Activated CD4-positive, alpha-beta T cell treated with anti-CD3 and anti-CD28 coated beads, Interleukin-2, Interleukin-6, amounts not matched to agents 100 ng/mL and 50 ng/mL, durations not matched to agents 16 hours and 8 hours (primary cell): ENCODE measurements around the gene SLC8B1.
"Not testable (repeated sequence)": the region's sequence is repeated elsewhere in the genome, so short reads cannot be mapped to it uniquely, and the experiment has no call there.

Experiments
- DNase-seq: peaks from one replicate; pipeline ENCODE4 v3.0.0-alpha.2; 2020

The SLC8B1 gene

DNA sequence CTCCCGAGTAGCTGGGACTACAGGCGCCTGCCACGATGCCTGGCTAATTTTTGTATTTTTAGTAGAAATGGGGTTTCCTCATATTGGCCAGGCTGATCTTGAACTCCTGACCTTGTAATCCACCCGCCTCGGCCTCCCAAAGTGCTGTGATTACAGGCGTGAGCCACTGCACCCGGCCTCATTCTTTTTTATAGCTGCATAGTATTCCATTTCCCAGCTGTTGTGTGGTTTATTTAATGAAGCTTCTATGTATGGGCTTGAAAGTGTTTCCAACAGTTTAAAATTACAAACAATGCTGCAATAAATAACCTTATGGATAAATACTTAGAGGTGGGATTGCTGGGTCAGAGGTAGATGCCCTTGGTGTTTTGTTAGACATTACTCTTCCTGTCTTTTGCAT lies 19.3 kb upstream of the SLC8B1 start:
- not testable (repeated sequence) for DNase-seq

DNA sequence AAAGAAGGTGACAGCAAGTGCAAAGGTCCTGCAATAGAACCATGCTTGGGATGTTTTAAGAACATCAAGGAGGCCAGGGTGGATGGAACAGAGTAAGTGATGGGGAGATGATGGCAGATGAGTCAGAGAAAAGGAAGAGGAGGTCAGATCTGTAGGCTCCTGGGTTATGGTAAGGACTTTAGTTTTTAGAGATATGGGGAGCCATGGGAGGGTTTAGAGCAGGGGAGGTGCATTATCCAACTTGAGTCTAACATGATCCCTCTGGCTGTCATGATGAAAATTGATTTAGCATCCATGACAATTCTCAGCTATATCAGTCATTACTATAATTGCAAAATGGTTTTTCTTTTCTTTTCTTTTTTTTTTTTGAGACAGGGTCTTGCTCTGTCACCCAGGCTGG lies 16.2 kb upstream of the SLC8B1 start:
- DNase-seq: no peak

DNA sequence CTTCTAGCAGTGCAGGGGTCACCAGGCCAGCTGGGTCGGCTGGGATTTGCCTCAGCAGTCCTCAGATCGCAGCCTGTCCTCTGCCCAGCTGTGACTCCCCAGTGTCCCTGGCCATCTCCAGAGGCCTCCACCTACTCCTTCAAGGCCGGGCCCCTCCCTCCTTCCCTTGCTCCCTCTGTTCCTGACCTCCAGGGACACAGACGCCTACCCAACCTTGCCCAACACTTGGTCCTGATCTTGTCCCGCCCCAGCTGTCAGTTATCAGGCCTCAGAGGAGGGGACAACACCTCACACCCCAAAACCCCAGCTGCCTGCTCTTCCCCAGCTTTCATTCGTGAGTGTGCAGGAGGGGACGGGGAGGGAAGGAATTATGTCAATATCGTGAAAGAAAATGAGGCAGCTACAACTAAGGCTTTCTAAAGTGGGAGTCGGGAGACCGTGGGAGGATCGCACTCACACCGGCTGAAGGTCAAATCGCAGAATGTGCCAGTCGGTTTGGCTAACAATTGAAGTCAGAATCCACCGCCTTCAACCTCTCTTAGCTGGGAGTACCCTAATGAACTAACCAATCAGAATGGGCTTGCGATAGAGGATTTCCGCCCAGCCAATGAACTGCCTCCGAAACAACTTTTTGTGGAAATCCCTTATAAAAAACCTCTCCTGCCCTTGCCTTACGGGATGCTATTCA lies 14.1 kb upstream of the SLC8B1 start:
- DNase-seq: no peak

DNA sequence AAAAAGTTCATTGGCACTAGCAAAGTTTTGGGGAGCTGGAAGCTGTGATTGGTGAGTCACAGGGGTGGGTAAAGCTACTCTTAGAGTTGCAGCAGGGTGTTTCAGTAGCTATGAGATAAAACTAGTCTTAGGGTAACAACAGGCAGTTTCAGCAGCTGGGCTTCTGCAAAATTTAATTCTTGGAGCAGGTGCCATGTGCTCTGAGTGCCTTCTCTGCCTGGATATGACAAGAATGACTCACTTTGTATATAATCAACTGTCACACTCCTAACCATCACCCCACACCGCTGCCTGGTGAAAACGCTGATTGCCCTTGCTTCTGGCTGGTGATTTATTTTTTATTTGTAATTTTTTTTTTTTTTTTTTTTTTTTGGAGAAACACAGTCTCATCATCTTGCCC lies 13.0 kb upstream of the SLC8B1 start:
- DNase-seq: no peak

DNA sequence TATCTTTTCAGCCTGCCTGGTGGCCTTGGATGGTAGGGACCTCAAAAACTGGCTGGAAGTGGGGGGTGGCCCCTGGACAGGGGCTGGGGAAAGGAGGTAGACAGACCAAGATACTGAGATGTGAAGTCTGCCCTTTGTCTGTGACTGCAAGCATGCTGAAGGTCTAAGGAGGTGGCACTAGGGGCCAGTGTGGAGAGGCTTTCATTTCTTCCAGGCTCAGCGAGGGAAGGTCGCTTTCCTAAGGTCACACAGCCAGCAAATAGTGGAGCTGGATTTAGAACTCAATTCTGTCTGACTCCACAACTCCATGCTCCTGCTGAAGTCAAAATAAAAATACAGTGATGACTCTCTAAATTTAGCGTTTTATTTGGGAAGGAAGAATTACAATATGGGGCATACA lies 12.2 kb upstream of the SLC8B1 start:
- DNase-seq: no peak

DNA sequence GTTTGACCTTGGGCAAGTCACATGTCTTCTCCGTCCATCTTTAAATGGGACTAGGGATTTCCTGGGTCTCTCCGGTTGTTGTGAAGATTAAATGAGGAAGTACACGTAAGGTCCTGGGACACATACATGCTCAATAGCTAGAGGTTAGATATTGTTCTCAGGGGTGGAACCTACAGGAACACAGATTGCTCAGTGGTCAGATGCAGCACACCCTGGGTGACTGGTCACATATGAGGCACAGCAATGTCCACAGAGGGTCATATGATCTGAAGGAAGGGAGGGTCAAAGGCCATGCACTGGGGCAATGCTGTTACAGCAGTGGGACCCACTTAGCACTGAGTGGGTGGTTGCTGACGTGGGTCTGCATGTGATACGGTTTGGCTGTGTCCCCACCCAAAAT lies 11.4 kb upstream of the SLC8B1 start:
- no peak for DNase-seq

DNA sequence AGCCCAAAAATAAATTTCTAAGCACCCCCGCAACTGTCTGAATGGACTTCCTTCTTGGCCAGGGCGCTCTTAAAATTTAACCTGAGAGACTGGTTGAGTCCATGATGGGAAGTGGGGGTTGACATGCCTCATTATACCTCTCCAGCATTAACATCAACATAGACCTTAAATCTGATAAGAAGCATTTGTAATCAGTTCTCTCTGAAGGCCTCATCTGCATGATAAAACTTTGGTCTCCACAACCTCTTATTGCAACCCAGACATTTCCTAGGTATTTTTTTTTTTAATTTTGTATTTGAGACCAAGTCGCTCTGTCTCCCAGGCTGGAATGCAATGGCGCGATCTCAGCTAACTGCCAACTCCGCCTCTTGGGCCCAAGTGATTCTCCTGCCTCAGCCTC lies 10.4 kb upstream of the SLC8B1 start:
- no peak for DNase-seq

DNA sequence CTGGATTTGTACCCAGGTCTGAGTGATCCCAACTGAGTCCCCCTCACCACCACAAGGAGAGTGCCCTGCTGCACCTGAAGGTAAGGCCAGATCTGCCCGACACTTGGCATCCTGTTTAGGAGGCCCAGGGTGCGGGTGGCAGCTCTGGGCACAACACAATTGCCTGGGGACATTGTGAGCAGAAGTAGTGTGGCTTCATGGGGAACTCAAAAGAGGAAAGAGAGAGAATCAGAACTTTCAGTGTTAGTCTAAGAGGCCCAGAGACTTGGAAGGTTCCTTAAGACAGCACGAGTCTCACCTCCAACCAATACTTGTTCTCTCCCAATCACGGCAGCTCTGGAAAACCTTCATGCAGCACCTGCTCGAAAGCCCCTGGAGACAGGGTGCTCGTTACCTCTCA lies 6.6 kb upstream of the SLC8B1 start:
- DNase-seq: no peak

DNA sequence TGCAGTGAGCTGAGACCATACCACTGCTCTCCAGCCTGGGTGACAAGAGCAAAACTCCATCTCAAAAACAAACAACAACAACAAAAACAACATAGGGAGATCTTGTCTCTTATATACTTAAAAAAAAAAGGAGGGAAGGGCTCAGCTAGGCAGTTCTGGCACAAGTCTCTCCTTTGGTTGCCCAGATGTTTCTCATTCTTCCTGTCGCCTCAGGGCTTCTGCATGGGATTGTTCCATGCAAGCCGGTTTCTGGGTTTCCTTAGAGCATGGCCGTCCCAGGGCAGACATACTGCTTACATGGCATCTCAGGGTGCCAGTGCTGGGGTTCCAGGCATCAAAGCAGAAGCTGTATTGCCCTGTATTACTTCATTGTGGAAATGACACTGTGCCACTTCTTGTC lies 5.2 kb upstream of the SLC8B1 start:
- DNase-seq: no peak

DNA sequence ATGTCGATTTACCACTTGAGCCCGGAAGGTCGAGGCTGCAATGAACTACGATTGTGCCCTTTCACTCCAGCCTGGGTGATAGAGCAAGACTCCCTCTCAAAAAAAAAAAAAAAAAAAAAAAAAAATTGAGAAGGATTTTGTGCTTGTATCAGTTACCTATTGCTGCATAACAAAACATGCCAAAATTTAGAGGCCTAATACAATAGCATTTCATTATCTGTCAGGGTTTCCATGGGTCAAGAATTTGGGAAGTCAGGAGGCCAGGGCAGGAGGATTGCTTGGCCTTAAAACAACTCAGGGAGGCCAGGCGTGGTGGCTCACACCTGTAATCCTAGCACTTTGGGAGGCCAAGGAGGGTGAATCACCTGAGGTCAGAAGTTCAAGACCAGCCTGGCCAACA lies 4.6 kb upstream of the SLC8B1 start:
- no peak for DNase-seq

DNA sequence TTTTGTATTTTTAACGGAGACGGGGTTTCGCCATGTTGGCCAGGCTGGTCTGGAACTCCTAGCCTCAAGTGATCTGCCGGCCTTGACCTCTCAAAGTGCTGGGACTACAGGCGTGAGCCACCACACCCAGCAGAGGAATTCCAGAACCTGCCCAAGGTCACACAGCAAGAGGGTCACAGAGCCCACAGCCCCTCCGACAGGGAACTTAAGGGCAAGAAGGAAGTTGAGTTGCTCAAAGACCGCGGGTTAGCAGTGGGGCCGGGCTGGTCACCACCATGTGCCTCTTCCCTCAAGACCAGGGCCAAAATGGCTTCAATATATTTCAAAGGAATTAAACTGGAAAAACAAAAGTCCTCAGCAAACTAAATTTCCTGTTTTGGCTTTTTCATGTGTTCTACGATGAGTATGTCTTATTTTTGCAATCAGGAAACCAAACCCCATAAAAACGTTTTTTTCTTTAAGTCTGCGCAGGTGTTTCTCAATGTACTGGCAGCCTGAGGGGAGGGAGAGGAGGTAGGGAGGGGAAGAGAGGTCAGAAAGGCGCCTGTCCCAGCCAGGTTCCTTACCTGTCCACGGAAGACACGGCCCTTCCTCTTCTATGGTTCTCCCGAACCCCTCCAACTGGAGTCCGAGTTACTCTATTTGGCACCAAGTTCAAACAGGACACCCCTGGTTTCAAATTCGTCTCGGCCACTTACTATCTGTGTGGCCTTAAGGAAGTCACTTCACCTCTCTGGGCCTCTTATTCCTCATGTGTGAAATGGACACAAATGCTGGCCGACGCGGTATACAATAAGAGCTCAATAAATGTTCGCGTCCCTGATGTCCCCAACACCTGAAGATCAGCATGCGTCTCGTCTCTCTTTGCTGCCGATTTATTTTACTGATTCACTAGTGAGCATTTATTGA lies 778 bp downstream of the SLC8B1 start:
- peak; percentile 10 for DNase-seq

DNA sequence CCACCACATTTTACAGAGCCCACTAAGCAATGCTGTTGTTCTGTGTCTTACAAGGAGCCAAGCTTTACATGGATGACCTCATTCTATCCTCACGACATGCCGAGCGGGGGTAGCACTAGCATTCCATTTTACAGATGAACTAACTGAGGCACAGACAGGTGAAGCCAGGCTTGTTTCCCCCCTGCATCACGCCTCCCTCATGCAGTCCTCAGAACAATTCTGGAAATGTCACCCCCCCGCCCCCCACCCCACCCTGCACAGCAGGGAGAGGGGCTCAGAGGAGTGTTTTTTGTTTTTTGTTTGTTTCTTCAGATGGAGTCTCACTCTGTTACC lies 1.5 kb downstream of the SLC8B1 start:
- no peak for DNase-seq

DNA sequence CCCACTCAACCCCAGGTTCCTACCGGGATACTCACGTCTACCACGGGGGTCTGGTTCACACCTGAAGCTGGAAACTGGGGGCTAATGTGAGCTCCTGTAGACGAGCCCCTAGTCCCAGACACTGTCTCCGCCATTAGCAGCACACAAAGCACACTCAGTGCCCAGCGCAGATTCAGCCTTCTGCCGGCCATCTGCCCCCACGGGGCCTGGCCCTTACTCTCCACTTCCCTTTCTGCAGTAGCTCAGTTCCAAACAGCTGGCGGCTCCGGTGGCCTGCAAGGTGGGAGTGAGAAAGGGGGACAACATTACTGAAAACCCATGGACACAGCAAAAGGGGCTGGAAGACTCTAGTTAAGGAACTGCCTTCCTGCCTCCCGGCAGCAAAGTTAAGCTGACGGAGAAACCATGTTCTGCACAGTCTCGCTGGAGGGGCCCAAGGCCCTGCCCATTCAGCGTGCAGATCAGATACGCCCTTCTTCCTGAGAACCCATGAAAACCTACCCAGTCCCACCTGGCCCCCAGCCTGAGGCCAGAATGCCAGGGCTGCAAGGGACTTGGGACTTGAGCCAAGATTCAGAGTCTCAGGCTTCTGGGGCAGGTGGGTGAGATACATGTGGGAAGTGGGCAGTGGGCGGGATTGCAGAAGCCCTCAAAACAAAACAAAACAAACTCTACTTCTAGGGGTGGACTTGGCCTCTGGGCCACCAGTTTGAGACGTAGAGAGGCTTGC lies 2.1 kb downstream of the SLC8B1 start:
- no peak for DNase-seq

DNA sequence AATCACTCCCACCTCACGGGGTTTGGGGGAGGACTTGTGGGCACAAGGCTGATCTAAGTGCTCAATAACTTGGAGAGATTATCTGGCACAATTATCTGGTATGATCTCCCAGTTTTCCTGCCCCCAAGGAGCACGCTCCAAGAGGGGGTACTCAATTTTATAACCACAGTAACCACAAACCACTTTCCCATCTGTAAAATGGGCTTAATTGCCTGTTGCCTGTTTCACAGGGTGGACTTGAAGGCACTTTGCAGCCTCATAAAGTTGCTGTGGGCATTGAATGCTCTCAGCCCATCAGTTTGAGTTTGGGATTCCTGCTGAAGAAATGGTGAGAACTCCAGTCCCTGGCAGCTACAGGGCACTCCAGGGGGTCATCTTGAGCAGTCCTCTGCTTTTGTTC lies 4.4 kb downstream of the SLC8B1 start:
- no peak for DNase-seq

DNA sequence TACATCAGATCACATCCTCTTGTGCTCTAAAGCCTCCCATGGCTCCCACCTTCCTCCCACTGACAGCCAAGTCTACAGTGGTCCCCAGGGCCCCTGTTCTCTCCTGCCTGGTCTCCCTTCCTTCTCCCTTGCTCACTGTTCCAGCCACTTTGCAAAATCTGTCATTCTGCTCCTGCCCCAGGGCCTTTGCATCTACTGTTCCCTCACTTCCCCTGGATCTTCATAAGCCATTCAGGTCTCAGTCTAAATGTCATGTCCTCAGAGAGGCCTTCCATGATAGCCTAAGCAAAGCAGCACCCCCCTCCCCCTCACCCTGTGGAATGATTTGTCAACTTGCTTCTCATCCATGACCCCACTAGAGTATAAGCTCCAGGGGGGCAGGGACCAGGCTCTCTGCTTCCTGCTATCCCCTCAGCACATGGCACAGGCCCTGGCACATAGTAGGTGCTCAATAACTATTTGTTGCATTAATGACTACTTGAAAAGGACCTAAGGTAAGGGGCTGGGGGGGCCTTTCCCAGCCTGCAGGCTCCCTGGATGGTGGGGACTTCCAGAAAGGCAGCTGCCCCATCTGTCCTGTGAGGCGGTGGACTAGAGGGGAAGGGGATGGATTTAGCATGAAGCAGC lies 5.0 kb downstream of the SLC8B1 start:
- no peak for DNase-seq

DNA sequence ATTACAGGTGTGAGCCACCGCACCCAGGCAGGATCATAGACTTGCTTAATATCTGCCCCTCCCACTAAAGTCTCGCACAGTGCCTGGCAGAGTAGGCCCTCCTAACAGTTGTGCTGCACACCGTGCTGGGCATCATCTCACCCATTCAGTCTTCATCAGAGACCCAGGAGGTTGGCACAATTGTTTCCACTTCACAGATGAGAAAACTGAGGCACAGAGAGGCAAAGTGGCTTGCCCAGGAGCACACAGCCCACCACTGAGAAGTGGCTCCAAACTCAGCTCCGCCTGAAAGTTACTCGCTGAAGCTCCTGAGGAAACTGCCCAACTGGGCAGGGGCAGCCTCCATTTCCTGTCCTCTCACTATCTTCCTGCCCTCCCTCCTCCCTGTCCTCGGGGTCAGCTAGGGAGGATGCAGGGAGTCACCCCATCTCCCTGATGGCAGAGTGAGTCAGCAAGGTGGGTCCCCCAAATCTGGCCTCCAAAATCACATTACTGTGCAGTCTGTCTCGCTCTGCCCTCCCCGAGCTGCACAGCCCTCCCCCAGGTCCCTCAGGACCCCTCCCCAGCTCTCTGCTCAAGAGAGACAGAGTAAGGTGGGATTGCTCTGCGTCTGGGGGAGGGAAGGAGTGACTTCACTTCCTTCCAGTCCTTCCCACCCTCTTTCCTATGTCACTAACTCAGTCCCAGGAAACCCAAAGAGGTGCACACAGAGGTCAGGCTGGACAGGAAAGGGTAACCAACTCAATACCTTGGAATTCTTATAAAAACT lies 5.7 kb downstream of the SLC8B1 start:
- no peak for DNase-seq

DNA sequence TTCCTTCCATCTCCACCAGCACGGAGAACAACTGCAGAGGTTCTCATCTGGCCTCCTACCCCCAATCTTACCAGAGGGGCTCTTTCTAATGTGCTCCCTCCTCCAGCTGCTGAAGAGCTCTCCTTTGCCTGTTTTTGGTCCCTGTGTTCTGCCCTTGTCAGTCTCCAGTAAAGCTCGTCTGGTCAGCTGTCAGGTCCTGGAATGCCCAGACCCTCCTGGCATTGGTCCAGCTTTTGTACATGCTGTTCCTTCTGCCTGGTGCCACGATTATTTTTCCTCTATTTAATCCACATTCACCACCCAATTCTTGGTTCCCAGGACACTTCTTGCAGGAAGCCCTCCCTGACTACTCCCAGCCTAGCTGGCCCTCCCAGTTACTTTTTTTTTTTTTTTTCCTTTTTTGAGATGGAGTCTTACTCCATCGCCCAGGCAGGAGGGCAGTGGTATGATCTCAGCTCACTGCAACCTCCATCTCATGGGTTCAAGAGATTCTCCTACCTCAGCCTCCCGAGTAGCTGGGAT lies 6.5 kb downstream of the SLC8B1 start:
- DNase-seq: no peak

DNA sequence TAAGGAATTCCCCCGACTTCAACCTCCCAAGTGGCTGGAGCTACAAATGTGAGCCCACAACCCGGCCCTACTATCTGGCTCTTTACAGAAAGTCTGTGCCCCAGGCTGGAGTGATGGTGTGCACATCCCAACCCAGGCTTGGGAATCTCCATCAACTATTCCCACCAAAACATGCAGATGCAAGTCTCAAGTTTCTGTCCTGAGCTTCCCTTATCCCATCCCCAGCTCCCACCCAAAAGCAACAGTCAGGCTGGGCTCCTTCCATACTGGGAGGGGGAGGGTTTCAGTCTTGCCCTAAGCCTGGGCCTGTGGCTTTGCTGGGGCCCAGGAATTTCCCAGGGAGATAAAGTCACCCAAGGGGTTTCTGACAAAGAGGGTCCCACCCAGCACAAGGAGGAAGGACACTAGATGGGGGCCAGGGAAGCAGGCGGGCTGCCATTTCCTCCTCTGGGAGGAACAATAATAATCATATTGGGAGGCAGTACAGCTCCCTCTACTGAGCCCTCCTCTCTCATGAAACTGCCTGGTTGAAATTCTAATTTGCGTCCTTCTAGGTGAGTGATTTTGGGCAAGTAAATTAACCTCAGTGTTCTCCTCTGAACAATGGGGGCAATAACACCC lies 8.0 kb downstream of the SLC8B1 start:
- DNase-seq: no peak

DNA sequence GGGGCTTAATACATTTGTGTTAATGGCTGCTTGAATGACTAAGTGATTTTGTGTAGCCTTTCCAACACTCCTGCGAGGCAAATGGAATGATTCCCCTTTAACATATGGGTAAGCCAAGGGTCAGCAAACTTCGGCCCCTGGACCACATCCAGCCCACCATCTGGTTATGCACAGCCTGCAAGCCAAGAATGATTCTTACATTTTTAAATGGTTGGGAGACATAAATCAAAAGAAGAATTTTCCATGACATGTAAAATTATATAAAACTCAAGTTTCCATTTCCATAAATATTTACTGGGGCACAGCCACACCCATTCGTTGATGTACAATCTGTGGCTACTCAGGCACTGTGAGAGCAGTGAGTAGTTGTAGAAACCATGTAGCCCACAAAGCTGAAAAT lies 9.0 kb downstream of the SLC8B1 start:
- no peak for DNase-seq

DNA sequence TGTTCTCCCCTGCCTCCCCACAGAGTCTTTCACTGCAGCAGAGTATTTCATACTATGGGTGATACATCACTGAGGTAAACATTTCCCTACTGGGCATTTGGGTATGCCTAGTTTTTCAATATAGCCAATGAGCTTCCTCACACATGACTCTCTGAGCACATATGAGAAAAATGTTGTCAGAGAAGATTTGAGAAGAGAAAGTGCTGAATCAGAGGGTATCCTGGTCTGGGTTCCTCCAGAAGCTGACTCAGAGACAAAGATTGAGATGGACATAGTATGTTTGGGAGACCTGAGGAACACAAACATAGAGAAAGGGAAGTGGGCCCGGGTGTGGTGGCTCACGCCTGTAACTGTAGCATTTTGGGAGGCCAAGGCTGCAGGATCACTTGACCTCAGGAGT lies 12.6 kb downstream of the SLC8B1 start:
- DNase-seq: no peak

DNA sequence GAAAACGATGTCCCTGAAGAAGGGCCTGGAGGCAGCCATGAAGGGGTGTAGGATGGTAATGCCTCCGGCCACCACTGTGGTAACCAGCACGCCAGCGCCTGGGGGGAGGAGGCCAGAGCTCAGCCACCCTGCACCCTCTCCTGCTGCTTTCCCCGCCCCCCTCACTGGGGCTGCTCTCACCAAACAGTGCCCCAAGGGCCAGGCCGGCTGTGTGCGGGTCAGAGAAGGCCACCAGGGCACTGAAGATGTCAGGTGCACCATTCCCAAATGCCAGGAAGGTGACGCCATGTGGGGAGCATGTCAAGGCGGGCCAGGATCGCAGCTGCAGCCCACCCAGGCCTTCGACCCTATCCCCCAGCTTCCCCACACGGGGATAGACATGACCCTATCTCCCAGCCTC lies 14.5 kb downstream of the SLC8B1 start:
- no peak for DNase-seq
